HG03457 (cell line): Measurements from ENCODE around the gene PRR12.

ENCODE experiments used
- ATAC-seq: cut with Tn5 transposase; IDR thresholded peaks from one replicate; pipeline ENCODE4 v1.9.1; 2021; ENCODE audit warnings: moderate number of reproducible peaks; ENCODE audit not compliant: unreplicated experiment

PRR12 gene

GRCh38 chr19:49590971-49591730, at the start of gene PRR12:
TSS of gene PRR12 (plus strand) at chr19:49591182. CDS start at chr19:49591655, 473 bp downstream.
- no peak for ATAC-seq

GRCh38 chr19:49541914-49542313, 49.1 kb upstream of the PRR12 start:
- ATAC-seq: no peak

- no peak for ATAC-seq
These were observed 48.5 kb upstream of the PRR12 start for GRCh38 chr19:49542446-49542845.

GRCh38 chr19:49543032-49543431, 48.0 kb upstream of the PRR12 start:
- no peak for ATAC-seq

GRCh38 chr19:49544154-49544553, 46.8 kb upstream of the PRR12 start:
- ATAC-seq: no peak

- ATAC-seq: no peak
These were observed 44.0 kb upstream of the PRR12 start for GRCh38 chr19:49546825-49547565.

- no peak for ATAC-seq
These were observed 41.9 kb upstream of the PRR12 start for GRCh38 chr19:49549045-49549444.

GRCh38 chr19:49551531-49551930, 39.5 kb upstream of the PRR12 start:
- no peak for ATAC-seq

GRCh38 chr19:49552749-49553148, 38.2 kb upstream of the PRR12 start:
- ATAC-seq: no peak

GRCh38 chr19:49553451-49554271, 37.3 kb upstream of the PRR12 start:
- no peak for ATAC-seq

- ATAC-seq: no peak
These were observed 36.2 kb upstream of the PRR12 start for GRCh38 chr19:49554701-49555181.

- no peak for ATAC-seq
These were observed 35.2 kb upstream of the PRR12 start for GRCh38 chr19:49555600-49556411.

- ATAC-seq: no peak
These were observed 34.3 kb upstream of the PRR12 start for GRCh38 chr19:49556412-49557398.

GRCh38 chr19:49557641-49558325, 33.2 kb upstream of the PRR12 start:
- no peak for ATAC-seq

GRCh38 chr19:49558591-49558990, 32.4 kb upstream of the PRR12 start:
- ATAC-seq: no peak

GRCh38 chr19:49559443-49559842, 31.5 kb upstream of the PRR12 start:
- ATAC-seq: no peak

- no peak for ATAC-seq
These were observed 31.1 kb upstream of the PRR12 start for GRCh38 chr19:49559928-49560327.

GRCh38 chr19:49560358-49560900, 30.6 kb upstream of the PRR12 start:
- no peak for ATAC-seq
